ENCODE measurements around the gene SYTL3.
A peak's percentile ranks its signal among the peaks of the same experiment; 100 is the strongest.

DNA sequence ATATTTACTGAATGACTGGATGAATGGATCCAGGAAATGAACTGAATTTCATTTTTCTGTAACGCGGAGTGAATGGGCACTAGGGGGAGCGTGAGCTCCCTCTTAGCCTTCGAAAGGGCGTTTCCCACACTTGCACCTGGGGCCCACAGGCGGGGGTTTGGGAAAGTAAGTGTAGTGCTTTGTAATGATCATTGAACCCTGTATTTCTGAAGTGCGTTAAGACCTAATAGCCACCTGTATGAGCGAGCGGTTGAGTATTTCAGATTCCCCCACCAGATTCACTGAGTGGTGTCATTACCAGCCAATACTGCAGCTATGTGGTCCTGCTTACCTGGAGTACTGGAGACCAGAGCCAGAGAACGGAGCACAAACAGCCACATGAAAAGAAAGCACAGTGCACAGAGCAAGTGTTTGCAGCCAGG is 10.5 kb downstream of the SYTL3 start:
- TF ChIP-seq POLR2A (IDR thresholded peaks at IDR 0.05): no peak
- TF ChIP-seq CTCF (IDR thresholded peaks at IDR 0.05): peak in 5 of 7 experiments; percentile 25 to 67 (median 51)

Measured in stomach (tissue), 4 donors.